T-cell (primary cell): Measurements from ENCODE around the gene IQSEC1. TPM values are rescaled to one million over a fixed set of nuclear protein-coding genes. Genes with fewer than 3 reads are reported as not detected.

Experiments used
- ATAC-seq, 4 experiments: fragments of 200-7000 bp in 3 of 4; fragments of 150-1000 bp in 1 of 4; cut with Tn5 transposase; replicated peaks in 1 of 4; 1 replicate in 3 of 4; 2 replicates in 1 of 4; pipeline ENCODE4 v1.10.0; 2021; ENCODE audit warnings: moderate library complexity in 3 of 4, mild to moderate bottlenecking in 2 of 4, moderate number of reproducible peaks in 1 of 4
- CTCF ChIA-PET, 2 donors: fragments of 300-600 bp; sonication (Branson Sonifier 250); formaldehyde crosslinking; loops; one replicate each; lab custom pipeline; 2022; ENCODE audit warnings: antibody characterized with exemption in 2 of 2; lab: Charles Lee
- POLR2A ChIA-PET, 2 donors: fragments of 300-600 bp; sonication (Branson Sonifier 250); formaldehyde crosslinking; loops; one replicate each; lab custom pipeline; 2022; ENCODE audit warnings: antibody characterized with exemption in 2 of 2; lab: Charles Lee
- DNase-seq, 35 experiments: peaks; one replicate each; pipeline versions ENCODE4 v3.0.0 to v3.0.0-alpha.2; 2013 to 2023
- H3K27ac ChIP-seq: one replicate; pipeline ENCODE4 v1.5.1; 2013; ENCODE audit warnings: low read length
- H3K27me3 ChIP-seq, 2 experiments: replicated peaks in 1 of 2; 1 replicate in 1 of 2; 2 replicates in 1 of 2; pipeline versions ENCODE4 v1.6.1 to v1.7.0; 2013; ENCODE audit warnings: low read length in 1 of 2, mixed read lengths in 1 of 2; ENCODE audit not compliant: control insufficient read depth in 2 of 2, insufficient read depth in 2 of 2; ENCODE audit errors: extremely low read depth in 1 of 2
- H3K36me3 ChIP-seq, 2 donors: 1 replicate in 1 of 2; 2 replicates in 1 of 2; pipeline versions ENCODE4 v1.6.1 to v1.7.0; 2013; ENCODE audit warnings: low read length in 1 of 2; ENCODE audit not compliant: control insufficient read depth in 2 of 2, insufficient read depth in 1 of 2; ENCODE audit errors: extremely low read depth in 1 of 2
- H3K4me1 ChIP-seq, 2 experiments: 1 replicate in 1 of 2; 2 replicates in 1 of 2; pipeline versions ENCODE4 v1.6.1 to v1.7.0; 2013; ENCODE audit warnings: low read length in 2 of 2, mixed read lengths in 1 of 2; ENCODE audit not compliant: insufficient read depth in 2 of 2, control insufficient read depth in 1 of 2; ENCODE audit errors: extremely low read depth in 1 of 2
- H3K4me3 ChIP-seq, 2 donors: 1 replicate in 1 of 2; 2 replicates in 1 of 2; pipeline versions ENCODE4 v1.5.1 to v1.7.0; 2013; ENCODE audit warnings: mild to moderate bottlenecking in 2 of 2, low read length in 1 of 2, moderate library complexity in 1 of 2; ENCODE audit not compliant: control insufficient read depth in 1 of 2; ENCODE audit errors: extremely low read depth in 1 of 2
- H3K9me3 ChIP-seq: 2 replicates; pipeline ENCODE4 v1.7.0; 2013
- H3K27ac Mint-ChIP-seq, 2 donors: one replicate each; pipeline ENCODE4 v1.8.0; 2020 to 2021; ENCODE audit warnings: mild to moderate bottlenecking in 2 of 2, mixed read lengths in 2 of 2
- H3K27me3 Mint-ChIP-seq, 2 donors: one replicate each; pipeline ENCODE4 v1.8.0; 2021 to 2022; ENCODE audit warnings: mixed read lengths in 2 of 2
- H3K36me3 Mint-ChIP-seq: one replicate; pipeline ENCODE4 v1.8.0; 2021; ENCODE audit warnings: mixed read lengths
- H3K4me1 Mint-ChIP-seq, 3 donors: one replicate each; pipeline ENCODE4 v1.8.0; 2020 to 2022; ENCODE audit warnings: mixed read lengths in 3 of 3, mild to moderate bottlenecking in 1 of 3
- H3K4me3 Mint-ChIP-seq, 3 donors: one replicate each; pipeline ENCODE4 v1.8.0; 2020 to 2022; ENCODE audit warnings: mild to moderate bottlenecking in 3 of 3, mixed read lengths in 3 of 3, moderate library complexity in 3 of 3
- H3K9me3 Mint-ChIP-seq, 3 donors: one replicate each; pipeline ENCODE4 v1.8.0; 2020 to 2022; ENCODE audit warnings: mixed read lengths in 3 of 3
- WGBS: methylation state at CpG from one replicate; pipeline ENCODE4 v1.1.5; 2013; ENCODE audit warnings: missing lambda C conversion rate; ENCODE audit not compliant: insufficient coverage; 5-methylcytosine and 5-hydroxymethylcytosine counted together
- total RNA-seq, 35 experiments: library from RNA in 6 of 35; stranded (reverse) in 6 of 35; fragments of 120-200 nt in 1 of 35; gene quantifications; one replicate each; pipeline versions ENCODE4 v1.2.1 to v1.2.4 and lab custom pipeline; 2013 to 2026

The IQSEC1 gene
- total RNA-seq, 5 donors from 2014 or later (not counting 1 experiment from before 2014, with no cell fraction given): 73.7 to 113 (median 86.9) TPM

DNA sequence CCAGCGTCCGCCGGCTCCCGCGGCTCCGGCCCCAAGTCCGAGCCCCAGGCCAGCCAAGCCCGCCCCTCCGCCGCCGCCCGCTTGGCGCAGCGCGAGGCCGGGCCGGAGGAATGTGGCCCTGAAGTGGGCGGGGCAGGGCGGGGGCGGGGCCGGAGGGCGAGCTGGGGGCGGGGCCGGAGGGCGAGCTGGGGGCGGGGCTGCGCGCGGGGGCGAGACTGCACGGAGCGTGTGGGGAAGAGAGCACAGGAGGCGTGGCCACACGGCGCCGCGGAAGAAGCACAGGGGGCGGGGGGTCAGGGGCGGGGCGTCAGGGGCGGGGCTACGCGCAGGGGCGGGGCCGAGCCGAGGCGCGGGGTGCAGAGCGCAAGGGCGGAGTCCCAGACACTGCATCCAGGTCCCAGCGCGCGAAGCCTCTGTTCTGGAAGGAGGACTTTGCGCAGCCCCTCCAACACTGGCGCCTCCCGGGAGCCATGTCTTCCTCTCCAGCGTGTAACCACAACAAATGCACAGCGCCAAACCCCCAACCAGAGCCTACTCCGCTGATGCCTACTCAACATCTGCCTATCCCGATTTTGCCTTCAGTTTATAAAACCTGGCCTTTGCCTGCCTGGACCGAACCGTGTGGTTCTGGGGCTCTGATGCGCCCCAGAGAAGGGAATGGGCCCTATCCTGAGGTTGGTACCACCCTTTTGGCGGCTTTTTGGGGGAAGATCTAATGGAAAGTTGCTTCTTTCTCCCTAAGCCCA is 105.5 kb downstream of the IQSEC1 start:
- Histone ChIP-seq H3K9me3 (no peaks in the 10 kb centered on the region), H3K27ac (no peak overlapping the region), H3K4me1 (peaks cover 24 to 70% of the 10 kb centered on the region in 2 experiments), H3K27me3 (no peaks in the 10 kb centered on the region), H3K36me3 (peaks cover 8 to 12% of the 10 kb centered on the region in 2 donors), H3K4me3 (peak overlapping the region; percentile 40 to 52)
- CTCF ChIA-PET: interaction anchor here (0.6 to 1.0 kb wide), 11 partner anchors 17 to 1121 kb away, joined by 3 to 8 read pairs (median 4); partner anchors contain the start of gene TAMM41 (in 1 of the 2)
- under 1% methylated on average over 44 of the region's 64 CpGs for WGBS
- Mint-ChIP-seq H3K27me3 (no peaks in the 10 kb centered on the region), H3K4me3 (peak overlapping the region; percentile 67 to 77 (median 68)), H3K4me1 (peaks cover 73 to 78% (median 77%) of the 10 kb centered on the region in 3 donors), H3K36me3 (peaks cover 11% of the 10 kb centered on the region), H3K9me3 (no peaks in the 10 kb centered on the region), H3K27ac (peak overlapping the region; percentile 59 to 78)
- ATAC-seq (peak; percentile 91 to 96 (median 92)), DNase-seq (peak; percentile 75 to 96 (median 87))
- POLR2A ChIA-PET: interaction anchor here (0.6 to 1.1 kb wide), 2 partner anchors 45 to 451 kb away, joined by 5 to 6 read pairs; no protein-coding TSS in a partner anchor

DNA sequence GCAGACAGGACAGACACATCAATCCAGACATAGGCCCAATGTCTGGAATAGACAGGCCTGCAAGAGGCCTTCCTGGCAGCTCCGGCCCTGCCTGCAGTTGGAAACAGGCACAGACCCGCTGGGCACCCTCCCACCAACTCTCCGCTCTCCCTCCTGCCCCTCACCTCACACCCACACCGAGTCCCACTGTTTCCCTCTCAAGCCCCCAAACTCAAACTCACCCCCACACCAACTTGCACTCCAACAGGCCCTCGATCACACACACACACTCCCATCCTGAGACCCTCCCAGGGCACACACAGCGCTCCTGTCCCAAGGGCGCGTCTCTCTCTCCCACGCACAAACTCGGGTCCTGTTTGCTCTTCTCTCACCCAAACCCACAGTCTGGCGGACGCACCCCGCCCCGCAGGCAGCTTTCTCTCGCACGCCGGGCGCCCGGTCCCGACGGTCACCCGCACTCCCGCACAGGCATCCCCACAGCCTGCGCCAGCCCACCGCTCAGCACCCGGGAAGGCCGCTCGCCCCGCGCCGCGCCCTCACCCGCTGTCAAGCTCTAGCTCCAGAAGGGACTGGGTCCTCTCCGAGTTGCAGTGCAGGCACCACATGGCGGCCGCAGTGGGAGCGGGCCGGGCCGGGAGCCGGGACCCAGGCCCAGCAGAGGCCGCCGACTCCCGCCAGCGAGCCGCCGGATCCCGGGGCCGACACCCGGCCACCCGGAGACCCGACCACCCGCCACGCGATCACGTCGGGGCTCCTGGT is 106.2 kb downstream of the IQSEC1 start:
- H3K36me3 Mint-ChIP-seq: peaks cover 11% of the 10 kb centered on the region
- H3K27me3 ChIP-seq: no peaks in the 10 kb centered on the region
- 23% methylated on average over 56 of the region's 56 CpGs for WGBS
- no peaks in the 10 kb centered on the region for H3K27me3 Mint-ChIP-seq
- H3K27ac Mint-ChIP-seq: peak overlapping the region in 1 of 2 donors; percentile 55
- POLR2A ChIA-PET: interaction anchor here (0.6 to 1.1 kb wide), 2 partner anchors 46 to 452 kb away, joined by 5 to 6 read pairs; no protein-coding TSS in a partner anchor
- CTCF ChIA-PET: interaction anchor here in 1 of 2 donors (0.6 to 1.0 kb wide), 5 partner anchors 17 to 125 kb away, joined by 3 to 8 read pairs (median 4); no protein-coding TSS in a partner anchor
- peak overlapping the region; percentile 12 to 20 for H3K4me3 ChIP-seq
- no peaks in the 10 kb centered on the region for H3K9me3 ChIP-seq
- peak in 4 of 35 experiments; percentile 10 to 39 (median 18) for DNase-seq
- no peaks in the 10 kb centered on the region for H3K9me3 Mint-ChIP-seq
- peaks cover 11 to 13% of the 10 kb centered on the region in 2 donors for H3K36me3 ChIP-seq
- H3K27ac ChIP-seq: no peak overlapping the region
- ATAC-seq: peak; percentile 17 to 28 (median 22)
- peaks cover 29 to 70% of the 10 kb centered on the region in 2 experiments for H3K4me1 ChIP-seq
- H3K4me1 Mint-ChIP-seq: peaks cover 80 to 81% (median 81%) of the 10 kb centered on the region in 3 donors
- peak overlapping the region; percentile 72 to 77 (median 72) for H3K4me3 Mint-ChIP-seq

GRCh38 chr3:12965999-12966846 is 107.0 kb downstream of the IQSEC1 start:
- H3K4me1 ChIP-seq: peaks cover 35 to 77% of the 10 kb centered on the region in 2 experiments

DNA sequence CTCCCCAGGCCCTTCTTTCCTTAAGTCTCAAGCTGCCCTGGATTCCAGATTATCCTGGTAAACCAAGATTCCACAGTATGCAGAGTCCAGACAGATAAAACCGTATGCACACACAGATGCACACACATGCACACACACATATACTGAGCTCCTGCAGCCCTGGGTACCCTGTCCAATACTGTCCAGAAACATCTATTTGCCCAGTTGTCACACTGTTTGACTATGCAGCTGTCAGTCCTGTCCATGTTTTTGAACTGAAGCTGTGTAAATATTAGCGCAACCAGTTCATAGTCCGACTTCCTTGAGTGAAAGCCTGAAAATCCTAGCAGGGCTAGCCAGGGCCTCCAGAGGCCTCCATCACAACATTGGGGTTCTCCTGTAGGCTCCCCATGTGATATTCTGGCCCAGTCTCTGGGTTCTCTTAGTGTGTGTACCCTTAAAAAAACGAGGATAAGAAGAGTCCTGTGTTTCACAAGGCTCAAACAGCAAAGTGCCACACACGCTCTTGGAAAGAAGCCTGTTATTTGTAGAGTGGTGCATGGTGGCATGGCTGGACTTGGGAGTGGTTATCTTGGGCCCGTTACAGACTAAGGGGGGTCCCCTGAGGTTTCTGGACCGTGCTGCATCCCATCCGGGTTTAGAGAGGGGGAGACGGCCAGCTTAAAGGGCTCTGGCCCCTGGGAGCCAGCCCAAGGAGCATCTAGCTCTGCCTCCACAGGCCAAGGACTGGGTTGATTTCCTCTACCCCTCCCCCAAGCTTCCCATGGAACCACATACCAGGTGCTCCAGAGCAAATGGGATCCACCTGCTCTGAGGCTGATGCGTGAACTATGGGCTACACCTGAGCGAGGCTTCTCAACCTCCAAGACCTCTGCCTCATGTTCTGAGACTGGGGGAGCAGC is 108.3 kb downstream of the IQSEC1 start:
- H3K27ac Mint-ChIP-seq: peak overlapping the region; percentile 36 to 72
- ChIA-PET POLR2A (no interaction called here), CTCF (interaction anchor here in 1 of 2 donors (0.5 kb wide), 1 partner anchor 1468 kb away, joined by 6 read pairs; no protein-coding TSS in a partner anchor)

More at GRCh38 chr3:12965999-12966846, 107.0 kb downstream of the IQSEC1 start:
- H3K9me3 Mint-ChIP-seq: no peaks in the 10 kb centered on the region
- H3K36me3 ChIP-seq: peaks cover 13 to 17% of the 10 kb centered on the region in 2 donors
- H3K36me3 Mint-ChIP-seq: peaks cover 14% of the 10 kb centered on the region
- peak in 1 of 35 experiments; percentile 15 for DNase-seq
- peak overlapping the region; percentile 9 to 55 for H3K27ac Mint-ChIP-seq
- peak overlapping the region in 1 of 2 donors; percentile 20 for H3K4me3 ChIP-seq
- H3K27me3 ChIP-seq: no peaks in the 10 kb centered on the region
- H3K4me1 Mint-ChIP-seq: peaks cover 87 to 88% (median 88%) of the 10 kb centered on the region in 3 donors
- H3K27ac ChIP-seq: no peak overlapping the region
- WGBS: 86% methylated on average over 7 of the region's 11 CpGs
- no peaks in the 10 kb centered on the region for H3K27me3 Mint-ChIP-seq
- no peaks in the 10 kb centered on the region for H3K9me3 ChIP-seq
- no peak for ATAC-seq
- ChIA-PET POLR2A (no interaction called here), CTCF (interaction anchor here in 1 of 2 donors (0.5 kb wide), 1 partner anchor 1467 kb away, joined by 6 read pairs; no protein-coding TSS in a partner anchor)
- H3K4me3 Mint-ChIP-seq: peak overlapping the region; percentile 72 to 77 (median 72)

More for the DNA sequence above, 108.3 kb downstream of the IQSEC1 start:
- H3K36me3 ChIP-seq: peaks cover 13% of the 10 kb centered on the region in 2 donors
- H3K27me3 ChIP-seq: no peaks in the 10 kb centered on the region
- H3K4me1 Mint-ChIP-seq: peaks cover 89 to 93% (median 90%) of the 10 kb centered on the region in 3 donors
- H3K4me3 Mint-ChIP-seq: peak overlapping the region in 2 of 3 donors; percentile 72 to 77
- no peak for ATAC-seq
- no peaks in the 10 kb centered on the region for H3K9me3 Mint-ChIP-seq
- H3K27ac ChIP-seq: no peak overlapping the region
- 81% methylated on average over 7 of the region's 11 CpGs for whole genome bisulfite sequencing
- peaks cover 8% of the 10 kb centered on the region for H3K36me3 Mint-ChIP-seq
- H3K27me3 Mint-ChIP-seq: no peaks in the 10 kb centered on the region
- H3K9me3 ChIP-seq: no peaks in the 10 kb centered on the region
- H3K4me1 ChIP-seq: peaks cover 47 to 86% of the 10 kb centered on the region in 2 experiments
- H3K4me3 ChIP-seq: no peak overlapping the region
- no peak for DNase-seq
